Mesothelial cell of epicardium (in vitro differentiated cells): ENCODE results near the gene NTRK3. TPM values are rescaled to one million over a fixed set of nuclear protein-coding genes. Genes with fewer than 3 reads are reported as not detected.

Source experiments
- DNase-seq, 2 experiments: peaks; one replicate each; pipeline ENCODE4 v3.0.0; 2021; ENCODE audit warnings: low spot score in 2 of 2; ENCODE audit not compliant: unreplicated experiment in 2 of 2
- H3K27ac Mint-ChIP-seq: 2 replicates; pipeline ENCODE4 v1.8.0; 2021; ENCODE audit warnings: mixed read lengths
- H3K27me3 Mint-ChIP-seq: 2 replicates; pipeline ENCODE4 v1.8.0; 2021; ENCODE audit warnings: low read depth, mixed read lengths
- H3K36me3 Mint-ChIP-seq: 2 replicates; pipeline ENCODE4 v1.8.0; 2021; ENCODE audit warnings: mixed read lengths
- H3K4me1 Mint-ChIP-seq: 2 replicates; pipeline ENCODE4 v1.8.0; 2021; ENCODE audit warnings: mixed read lengths
- H3K4me3 Mint-ChIP-seq: 2 replicates; pipeline ENCODE4 v1.8.0; 2021; ENCODE audit warnings: mild to moderate bottlenecking, moderate library complexity, mixed read lengths
- H3K9me3 Mint-ChIP-seq: 2 replicates; pipeline ENCODE4 v1.8.0; 2021; ENCODE audit warnings: mixed read lengths
- total RNA-seq: library from RNA; stranded (reverse); gene quantifications from 3 replicates; pipeline ENCODE4 v1.2.1, GENCODE V29; 2021
- TF ChIP-seq, protein P1 (sequence below): fragments of 200-600 bp; sonication (generic); IDR thresholded peaks from one replicate; pipeline ENCODE4 v1.5.0; 2021; ENCODE audit warnings: antibody characterized with exemption; ENCODE audit not compliant: unreplicated experiment

NTRK3 gene
- total RNA-seq, 1 donor from 2014 or later = 2.1 TPM

DNA sequence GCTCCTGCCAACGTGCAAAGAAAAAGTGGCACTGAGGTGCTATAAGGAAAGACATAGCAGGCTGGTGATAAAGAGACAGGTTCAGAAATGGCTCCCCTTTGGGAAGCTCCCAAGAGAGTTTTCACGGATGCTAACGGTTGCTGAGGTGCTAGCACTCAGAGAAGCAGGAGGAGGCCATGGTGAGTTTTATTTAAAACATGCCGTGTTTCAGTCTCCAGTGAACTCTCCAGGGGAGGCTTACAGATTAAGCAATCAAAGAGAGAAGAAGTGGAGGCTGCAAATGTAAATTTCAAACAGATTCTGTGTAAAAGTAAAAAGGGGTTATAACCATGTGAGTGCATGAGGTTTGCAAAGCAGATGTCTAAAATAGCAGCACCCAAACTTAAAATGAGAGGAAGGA, 346.2 kb downstream of the NTRK3 start:
- H3K27ac Mint-ChIP-seq = no peak overlapping the region
- H3K4me3 Mint-ChIP-seq = no peak overlapping the region
- H3K9me3 Mint-ChIP-seq = peaks cover 3% of the 10 kb centered on the region
- no peak for DNase-seq
- TF ChIP-seq, protein P1, sequence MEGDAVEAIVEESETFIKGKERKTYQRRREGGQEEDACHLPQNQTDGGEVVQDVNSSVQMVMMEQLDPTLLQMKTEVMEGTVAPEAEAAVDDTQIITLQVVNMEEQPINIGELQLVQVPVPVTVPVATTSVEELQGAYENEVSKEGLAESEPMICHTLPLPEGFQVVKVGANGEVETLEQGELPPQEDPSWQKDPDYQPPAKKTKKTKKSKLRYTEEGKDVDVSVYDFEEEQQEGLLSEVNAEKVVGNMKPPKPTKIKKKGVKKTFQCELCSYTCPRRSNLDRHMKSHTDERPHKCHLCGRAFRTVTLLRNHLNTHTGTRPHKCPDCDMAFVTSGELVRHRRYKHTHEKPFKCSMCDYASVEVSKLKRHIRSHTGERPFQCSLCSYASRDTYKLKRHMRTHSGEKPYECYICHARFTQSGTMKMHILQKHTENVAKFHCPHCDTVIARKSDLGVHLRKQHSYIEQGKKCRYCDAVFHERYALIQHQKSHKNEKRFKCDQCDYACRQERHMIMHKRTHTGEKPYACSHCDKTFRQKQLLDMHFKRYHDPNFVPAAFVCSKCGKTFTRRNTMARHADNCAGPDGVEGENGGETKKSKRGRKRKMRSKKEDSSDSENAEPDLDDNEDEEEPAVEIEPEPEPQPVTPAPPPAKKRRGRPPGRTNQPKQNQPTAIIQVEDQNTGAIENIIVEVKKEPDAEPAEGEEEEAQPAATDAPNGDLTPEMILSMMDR = no peak
- H3K27me3 Mint-ChIP-seq = peaks cover 44% of the 10 kb centered on the region
- H3K4me1 Mint-ChIP-seq = no peaks in the 10 kb centered on the region
- no peaks in the 10 kb centered on the region for H3K36me3 Mint-ChIP-seq

DNA sequence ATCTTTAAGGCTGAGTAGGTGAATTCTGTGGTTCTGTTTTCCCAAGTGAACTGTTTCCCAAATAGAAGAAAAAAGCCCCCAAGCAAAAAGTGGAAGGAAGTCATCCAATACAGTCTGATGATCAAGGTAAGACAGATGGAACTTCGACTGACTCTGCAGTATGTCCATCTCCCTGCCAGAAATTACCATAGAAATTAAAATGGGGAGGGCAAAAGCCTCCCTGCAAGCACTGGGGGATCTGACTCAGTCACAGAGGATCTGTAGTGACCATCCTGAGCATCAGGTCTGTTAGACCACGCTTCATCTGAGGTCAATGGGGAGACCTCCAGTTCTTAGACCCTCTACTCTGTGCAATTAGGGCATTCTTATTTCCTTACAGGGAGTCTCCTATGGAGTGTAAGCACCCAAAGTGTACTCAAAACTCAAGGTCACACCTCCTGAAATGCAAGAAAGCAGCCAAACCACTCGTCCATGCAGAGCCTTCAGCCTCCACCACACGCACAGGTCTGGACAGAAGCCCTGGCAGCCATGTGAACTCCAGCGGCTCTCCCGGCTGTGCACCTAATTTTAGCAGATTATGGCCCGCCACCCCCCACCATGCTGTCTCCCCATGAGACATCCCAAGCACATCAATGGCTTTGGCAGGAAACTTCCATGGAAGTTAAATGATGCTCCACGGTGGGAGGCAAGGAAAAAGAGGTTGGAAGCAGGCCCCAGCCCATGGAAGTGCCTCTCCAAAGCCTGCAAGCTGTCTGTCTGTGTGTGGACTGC, 348.7 kb downstream of the NTRK3 start:
- Mint-ChIP-seq H3K9me3 (no peaks in the 10 kb centered on the region), H3K4me3 (no peak overlapping the region), H3K4me1 (no peaks in the 10 kb centered on the region), H3K27me3 (peaks cover 39% of the 10 kb centered on the region), H3K36me3 (no peaks in the 10 kb centered on the region), H3K27ac (no peak overlapping the region)
- DNase-seq = no peak
- TF ChIP-seq, protein P1 = no peak

DNA sequence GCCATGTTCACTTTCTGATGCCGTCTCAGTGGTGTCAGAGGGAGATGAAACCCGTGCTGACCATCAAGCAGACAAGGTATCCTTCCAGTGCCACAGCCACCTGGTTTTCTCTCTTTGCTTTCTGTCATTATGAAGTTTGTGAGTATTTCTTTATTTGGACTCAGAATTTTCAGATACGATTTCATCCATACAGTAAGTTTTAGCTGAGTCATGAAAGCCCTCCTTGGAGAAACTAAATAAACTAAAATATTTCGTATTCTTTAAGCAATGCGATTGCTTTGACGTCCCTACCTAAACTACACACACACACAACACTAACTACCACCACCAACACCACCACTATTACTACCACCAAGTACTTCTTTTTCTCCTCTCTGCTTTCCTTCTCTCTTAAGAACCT, 350.1 kb downstream of the NTRK3 start:
- no peak for DNase-seq
- no peaks in the 10 kb centered on the region for H3K36me3 Mint-ChIP-seq
- no peak overlapping the region for H3K4me3 Mint-ChIP-seq
- H3K9me3 Mint-ChIP-seq = no peaks in the 10 kb centered on the region
- TF ChIP-seq, protein P1 = no peak
- H3K27ac Mint-ChIP-seq = no peak overlapping the region
- peaks cover 37% of the 10 kb centered on the region for H3K27me3 Mint-ChIP-seq
- no peaks in the 10 kb centered on the region for H3K4me1 Mint-ChIP-seq

DNA sequence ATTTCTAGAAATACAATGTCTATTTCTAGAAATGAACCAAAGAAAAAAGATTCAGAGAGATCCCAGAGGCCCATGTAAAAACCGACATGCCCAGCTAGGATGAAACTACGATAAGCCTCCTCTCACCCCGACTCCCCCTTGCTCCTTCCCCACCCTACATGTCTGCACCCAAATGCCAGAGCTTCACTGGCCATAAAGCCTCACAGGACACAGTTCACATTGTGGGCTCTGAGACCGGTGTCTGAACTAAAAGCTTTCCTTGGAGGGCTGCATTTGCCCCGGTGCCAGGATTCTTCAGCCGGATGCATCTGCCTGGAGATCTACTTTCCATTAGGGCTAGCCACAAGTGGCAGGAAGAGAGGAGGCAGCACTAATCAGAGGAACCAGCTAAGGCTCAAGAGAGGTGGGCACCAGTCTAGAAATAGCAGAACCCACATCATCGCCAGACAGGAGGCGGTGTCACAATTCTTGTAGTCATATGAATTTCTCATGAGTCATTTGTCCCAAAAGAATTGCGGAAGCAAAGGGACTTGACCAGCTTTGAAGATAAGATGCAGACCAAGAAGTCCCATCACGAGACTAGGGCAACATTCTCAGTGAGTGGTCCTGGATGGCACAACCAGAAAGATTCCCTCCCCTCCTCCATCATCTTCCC, 353.6 kb downstream of the NTRK3 start:
- TF ChIP-seq, protein P1 = no peak
- Mint-ChIP-seq H3K36me3 (no peaks in the 10 kb centered on the region), H3K27ac (no peak overlapping the region), H3K27me3 (peaks cover 18% of the 10 kb centered on the region), H3K4me1 (no peaks in the 10 kb centered on the region), H3K4me3 (no peak overlapping the region), H3K9me3 (no peaks in the 10 kb centered on the region)
- no peak for DNase-seq

DNA sequence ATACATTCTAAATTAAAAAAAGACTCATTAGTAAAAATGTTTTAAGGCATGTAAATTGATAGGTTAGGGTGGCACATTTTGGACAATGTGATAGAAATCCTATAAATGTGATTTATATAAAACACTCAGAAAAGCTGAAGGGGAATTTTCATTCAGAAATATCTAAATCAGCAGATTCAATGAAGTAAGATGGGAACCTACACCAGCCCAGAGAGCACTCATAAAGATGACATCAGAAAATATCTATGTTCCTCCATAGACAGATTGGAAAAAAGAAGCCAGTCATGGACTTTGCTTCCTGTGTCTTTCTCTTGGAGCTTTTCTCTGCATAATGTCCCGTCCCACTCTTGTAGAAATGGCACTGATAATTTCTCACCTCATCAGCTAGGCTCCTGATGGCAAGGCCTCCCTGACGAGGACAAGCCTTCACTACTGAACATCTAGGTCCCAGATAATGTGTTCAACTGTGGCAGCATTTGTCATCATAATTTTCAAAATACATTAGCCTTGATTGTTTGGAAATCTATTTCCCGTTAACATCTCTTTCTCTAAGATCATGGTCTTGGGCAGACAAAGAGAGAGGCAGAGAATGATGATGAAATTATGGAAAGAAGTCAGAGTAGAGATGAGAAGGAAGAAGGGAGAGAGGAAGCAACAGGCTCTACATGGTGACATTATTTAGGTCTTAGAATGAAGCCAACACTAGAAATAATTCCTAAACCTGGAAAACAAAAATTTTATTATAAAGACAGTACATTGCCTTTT, 354.4 kb downstream of the NTRK3 start:
- TF ChIP-seq, protein P1 = no peak
- peaks cover 12% of the 10 kb centered on the region for H3K27me3 Mint-ChIP-seq
- no peaks in the 10 kb centered on the region for H3K4me1 Mint-ChIP-seq
- no peaks in the 10 kb centered on the region for H3K36me3 Mint-ChIP-seq
- no peak overlapping the region for H3K27ac Mint-ChIP-seq
- H3K9me3 Mint-ChIP-seq = no peaks in the 10 kb centered on the region
- H3K4me3 Mint-ChIP-seq = no peak overlapping the region
- no peak for DNase-seq
